Body of pancreas (tissue), 4 donors: ENCODE data around the gene G6PC1.
"Not testable (repeated sequence)": the region's sequence is repeated elsewhere in the genome, so short reads cannot be mapped to it uniquely, and the experiment has no call there.

ENCODE experiments used
- POLR2A ChIP-seq, 3 donors: fragments of 450-650 bp; IDR thresholded peaks; one replicate each; pipeline ENCODE4 v1.6.1; 2016; ENCODE audit warnings: antibody characterized with exemption in 3 of 3, mild to moderate bottlenecking in 2 of 3
- TF ChIP-seq, protein P1 (sequence below), 7 experiments: fragments of 450-650 bp in 4 of 7; fragments of 200-600 bp in 3 of 7; sonication (generic) in 3 of 7; IDR thresholded peaks; one replicate each; pipeline ENCODE4 v1.5.1; 2016 to 2019; ENCODE audit warnings: antibody characterized with exemption in 7 of 7

DNA sequence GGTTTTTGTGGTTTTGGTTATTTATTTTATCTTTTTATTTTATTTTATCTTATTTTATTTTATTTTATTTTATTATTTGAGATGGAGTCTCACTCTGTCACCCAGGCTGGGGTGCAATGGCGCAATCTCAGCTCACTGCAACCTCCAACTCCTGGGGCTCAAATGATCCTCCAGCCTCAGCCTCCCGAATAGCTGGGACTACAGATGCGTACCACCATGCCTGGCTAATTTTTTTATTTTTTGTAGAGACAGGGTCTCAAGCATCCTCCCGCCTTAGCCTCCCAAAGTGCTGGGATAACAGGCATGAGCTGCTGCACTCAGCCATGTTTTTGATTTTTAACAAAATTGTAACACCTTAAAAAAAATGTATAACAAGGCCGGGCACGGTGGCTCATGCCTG lies 14.7 kb downstream of the G6PC1 start:
- TF ChIP-seq, protein P1, sequence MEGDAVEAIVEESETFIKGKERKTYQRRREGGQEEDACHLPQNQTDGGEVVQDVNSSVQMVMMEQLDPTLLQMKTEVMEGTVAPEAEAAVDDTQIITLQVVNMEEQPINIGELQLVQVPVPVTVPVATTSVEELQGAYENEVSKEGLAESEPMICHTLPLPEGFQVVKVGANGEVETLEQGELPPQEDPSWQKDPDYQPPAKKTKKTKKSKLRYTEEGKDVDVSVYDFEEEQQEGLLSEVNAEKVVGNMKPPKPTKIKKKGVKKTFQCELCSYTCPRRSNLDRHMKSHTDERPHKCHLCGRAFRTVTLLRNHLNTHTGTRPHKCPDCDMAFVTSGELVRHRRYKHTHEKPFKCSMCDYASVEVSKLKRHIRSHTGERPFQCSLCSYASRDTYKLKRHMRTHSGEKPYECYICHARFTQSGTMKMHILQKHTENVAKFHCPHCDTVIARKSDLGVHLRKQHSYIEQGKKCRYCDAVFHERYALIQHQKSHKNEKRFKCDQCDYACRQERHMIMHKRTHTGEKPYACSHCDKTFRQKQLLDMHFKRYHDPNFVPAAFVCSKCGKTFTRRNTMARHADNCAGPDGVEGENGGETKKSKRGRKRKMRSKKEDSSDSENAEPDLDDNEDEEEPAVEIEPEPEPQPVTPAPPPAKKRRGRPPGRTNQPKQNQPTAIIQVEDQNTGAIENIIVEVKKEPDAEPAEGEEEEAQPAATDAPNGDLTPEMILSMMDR (IDR thresholded peaks at IDR 0.05), result not testable (repeated sequence)
- TF ChIP-seq POLR2A (IDR thresholded peaks at IDR 0.05), result not testable (repeated sequence)
